ENCODE results near the gene GUCA2B. TPM values are rescaled to one million over a fixed set of nuclear protein-coding genes. Genes with fewer than 3 reads are reported as not detected.

Gene GUCA2B
- not detected for total RNA-seq

GRCh38 chr1:42152907-42153600 lies at the start of gene GUCA2B:
TSS of gene GUCA2B (plus strand) at chr1:42153410. CDS start at chr1:42153451, 41 bp downstream.
- DNase-seq: no peak
- POLR2A ChIA-PET: no interaction called here
- CTCF ChIA-PET: no interaction called here
- H3K4me3 Mint-ChIP-seq: no peak within 1 kb of the TSS
- H3K27me3 Mint-ChIP-seq: peaks cover 10% of the 10 kb centered on the region
- no peaks in the 10 kb centered on the region for H3K36me3 Mint-ChIP-seq (ENCODE audit: low read depth)
- peaks cover 6% of the 10 kb centered on the region for H3K4me1 Mint-ChIP-seq
- no peaks in the 10 kb centered on the region for H3K9me3 Mint-ChIP-seq
- no peak within 1 kb of the TSS for H3K27ac Mint-ChIP-seq

GRCh38 chr1:42105025-42105424 lies 48.2 kb upstream of the GUCA2B start:
- ChIA-PET CTCF (no interaction called here), POLR2A (no interaction called here)
- Mint-ChIP-seq H3K27me3 (peaks cover 25% of the 10 kb centered on the region), H3K9me3 (no peaks in the 10 kb centered on the region), H3K4me3 (no peak overlapping the region), H3K27ac (no peak overlapping the region), H3K4me1 (no peaks in the 10 kb centered on the region), H3K36me3 (ENCODE audit: low read depth) (no peaks in the 10 kb centered on the region)
- no peak for DNase-seq

GRCh38 chr1:42108309-42108708 lies 44.9 kb upstream of the GUCA2B start:
- no peak overlapping the region for H3K27ac Mint-ChIP-seq
- no peaks in the 10 kb centered on the region for H3K4me1 Mint-ChIP-seq
- ChIA-PET POLR2A (no interaction called here), CTCF (no interaction called here)
- H3K36me3 Mint-ChIP-seq (ENCODE audit: low read depth): no peaks in the 10 kb centered on the region
- H3K27me3 Mint-ChIP-seq: peaks cover 15% of the 10 kb centered on the region
- no peak for DNase-seq
- no peaks in the 10 kb centered on the region for H3K9me3 Mint-ChIP-seq
- H3K4me3 Mint-ChIP-seq: no peak overlapping the region

GRCh38 chr1:42109600-42109999 lies 43.6 kb upstream of the GUCA2B start:
- no peaks in the 10 kb centered on the region for H3K4me1 Mint-ChIP-seq
- POLR2A ChIA-PET: no interaction called here
- H3K9me3 Mint-ChIP-seq: no peaks in the 10 kb centered on the region
- no peaks in the 10 kb centered on the region for H3K36me3 Mint-ChIP-seq (ENCODE audit: low read depth)
- no peak overlapping the region for H3K4me3 Mint-ChIP-seq
- no peak overlapping the region for H3K27ac Mint-ChIP-seq
- DNase-seq: no peak
- peaks cover 13% of the 10 kb centered on the region for H3K27me3 Mint-ChIP-seq
- CTCF ChIA-PET: interaction anchor here (0.6 kb wide), 1 partner anchor 599 kb away, joined by 4 read pairs; no protein-coding TSS in a partner anchor

- no peak for DNase-seq
- ChIA-PET CTCF (no interaction called here), POLR2A (interaction anchor here (0.6 kb wide), 1 partner anchor 8 kb away, joined by 3 read pairs; no protein-coding TSS in a partner anchor)
- no peak overlapping the region for H3K4me3 Mint-ChIP-seq
- H3K27me3 Mint-ChIP-seq: peaks cover 32% of the 10 kb centered on the region
- H3K36me3 Mint-ChIP-seq (ENCODE audit: low read depth): no peaks in the 10 kb centered on the region
- H3K9me3 Mint-ChIP-seq: no peaks in the 10 kb centered on the region
- H3K4me1 Mint-ChIP-seq: no peaks in the 10 kb centered on the region
- no peak overlapping the region for H3K27ac Mint-ChIP-seq
Measured at GRCh38 chr1:42114229-42114628, 39.0 kb upstream of the GUCA2B start.

GRCh38 chr1:42117214-42117613 lies 36.0 kb upstream of the GUCA2B start:
- H3K36me3 Mint-ChIP-seq (ENCODE audit: low read depth): no peaks in the 10 kb centered on the region
- H3K27me3 Mint-ChIP-seq: peaks cover 29% of the 10 kb centered on the region
- no peak overlapping the region for H3K27ac Mint-ChIP-seq
- no peak overlapping the region for H3K4me3 Mint-ChIP-seq
- no peaks in the 10 kb centered on the region for H3K4me1 Mint-ChIP-seq
- H3K9me3 Mint-ChIP-seq: no peaks in the 10 kb centered on the region
- CTCF ChIA-PET: no interaction called here
- POLR2A ChIA-PET: no interaction called here
- no peak for DNase-seq

GRCh38 chr1:42118125-42118524 lies 35.1 kb upstream of the GUCA2B start:
- H3K4me3 Mint-ChIP-seq: no peak overlapping the region
- peaks cover 26% of the 10 kb centered on the region for H3K27me3 Mint-ChIP-seq
- ChIA-PET POLR2A (no interaction called here), CTCF (no interaction called here)
- no peaks in the 10 kb centered on the region for H3K9me3 Mint-ChIP-seq
- H3K27ac Mint-ChIP-seq: no peak overlapping the region
- no peak for DNase-seq
- no peaks in the 10 kb centered on the region for H3K4me1 Mint-ChIP-seq
- no peaks in the 10 kb centered on the region for H3K36me3 Mint-ChIP-seq (ENCODE audit: low read depth)

GRCh38 chr1:42122408-42122807 lies 30.8 kb upstream of the GUCA2B start:
- Mint-ChIP-seq H3K27me3 (peaks cover 19% of the 10 kb centered on the region), H3K36me3 (ENCODE audit: low read depth) (no peaks in the 10 kb centered on the region), H3K4me3 (no peak overlapping the region), H3K4me1 (no peaks in the 10 kb centered on the region), H3K9me3 (no peaks in the 10 kb centered on the region), H3K27ac (no peak overlapping the region)
- CTCF ChIA-PET: interaction anchor here (0.5 kb wide), 1 partner anchor 1273 kb away, joined by 3 read pairs; no protein-coding TSS in a partner anchor
- DNase-seq: no peak
- POLR2A ChIA-PET: no interaction called here

GRCh38 chr1:42125552-42125951 lies 27.7 kb upstream of the GUCA2B start:
- POLR2A ChIA-PET: no interaction called here
- Mint-ChIP-seq H3K9me3 (no peaks in the 10 kb centered on the region), H3K27me3 (peaks cover 20% of the 10 kb centered on the region), H3K4me3 (no peak overlapping the region), H3K4me1 (no peaks in the 10 kb centered on the region), H3K36me3 (ENCODE audit: low read depth) (no peaks in the 10 kb centered on the region), H3K27ac (no peak overlapping the region)
- CTCF ChIA-PET: no interaction called here
- no peak for DNase-seq

- peaks cover 17% of the 10 kb centered on the region for H3K27me3 Mint-ChIP-seq
- no peaks in the 10 kb centered on the region for H3K4me1 Mint-ChIP-seq
- no peak overlapping the region for H3K27ac Mint-ChIP-seq
- H3K36me3 Mint-ChIP-seq (ENCODE audit: low read depth): no peaks in the 10 kb centered on the region
- CTCF ChIA-PET: interaction anchor here (0.6 kb wide), 1 partner anchor 612 kb away, joined by 3 read pairs; no protein-coding TSS in a partner anchor
- no peaks in the 10 kb centered on the region for H3K9me3 Mint-ChIP-seq
- no peak overlapping the region for H3K4me3 Mint-ChIP-seq
- POLR2A ChIA-PET: no interaction called here
- no peak for DNase-seq
Measured at GRCh38 chr1:42127767-42128166, 25.4 kb upstream of the GUCA2B start.

- no peak for DNase-seq
- CTCF ChIA-PET: no interaction called here
- Mint-ChIP-seq H3K27ac (no peak overlapping the region), H3K27me3 (peaks cover 16% of the 10 kb centered on the region), H3K4me3 (no peak overlapping the region), H3K9me3 (no peaks in the 10 kb centered on the region), H3K4me1 (no peaks in the 10 kb centered on the region), H3K36me3 (ENCODE audit: low read depth) (no peaks in the 10 kb centered on the region)
- POLR2A ChIA-PET: no interaction called here
Measured at GRCh38 chr1:42128499-42128898, 24.7 kb upstream of the GUCA2B start.

- Mint-ChIP-seq H3K36me3 (ENCODE audit: low read depth) (no peaks in the 10 kb centered on the region), H3K27me3 (peaks cover 15% of the 10 kb centered on the region), H3K27ac (no peak overlapping the region), H3K9me3 (no peaks in the 10 kb centered on the region), H3K4me3 (no peak overlapping the region), H3K4me1 (no peaks in the 10 kb centered on the region)
- DNase-seq: no peak
- ChIA-PET POLR2A (no interaction called here), CTCF (no interaction called here)
Measured at GRCh38 chr1:42128964-42129363, 24.2 kb upstream of the GUCA2B start.

- no peaks in the 10 kb centered on the region for H3K4me1 Mint-ChIP-seq
- H3K27ac Mint-ChIP-seq: no peak overlapping the region
- H3K27me3 Mint-ChIP-seq: peaks cover 15% of the 10 kb centered on the region
- H3K4me3 Mint-ChIP-seq: no peak overlapping the region
- CTCF ChIA-PET: no interaction called here
- POLR2A ChIA-PET: no interaction called here
- no peaks in the 10 kb centered on the region for H3K36me3 Mint-ChIP-seq (ENCODE audit: low read depth)
- no peak for DNase-seq
- no peaks in the 10 kb centered on the region for H3K9me3 Mint-ChIP-seq
Measured at GRCh38 chr1:42130061-42130660, 23.0 kb upstream of the GUCA2B start.

GRCh38 chr1:42133390-42133789 lies 19.8 kb upstream of the GUCA2B start:
- no peaks in the 10 kb centered on the region for H3K36me3 Mint-ChIP-seq (ENCODE audit: low read depth)
- POLR2A ChIA-PET: no interaction called here
- H3K9me3 Mint-ChIP-seq: no peaks in the 10 kb centered on the region
- DNase-seq: no peak
- CTCF ChIA-PET: no interaction called here
- no peak overlapping the region for H3K27ac Mint-ChIP-seq
- no peaks in the 10 kb centered on the region for H3K4me1 Mint-ChIP-seq
- no peak overlapping the region for H3K4me3 Mint-ChIP-seq
- peaks cover 12% of the 10 kb centered on the region for H3K27me3 Mint-ChIP-seq
